OCI-LY1 (cell line): ENCODE data around the gene MBTPS2.

Experiments used
- H2AFZ ChIP-seq: fragments of 200-600 bp; sonication (generic), shearing (Covaris generic); 2 replicates; pipeline ENCODE4 v1.6.0; 2014; ENCODE audit warnings: antibody characterized with exemption, mild to moderate bottlenecking, low read length
- H3F3A ChIP-seq: fragments of 200-600 bp; sonication (generic), shearing (Covaris generic); 2 replicates; pipeline ENCODE4 v1.6.0; 2014; ENCODE audit warnings: mild to moderate bottlenecking, antibody characterized with exemption, low read length, moderate library complexity; ENCODE audit not compliant: insufficient read depth
- H3K27ac ChIP-seq: fragments of 200-600 bp; sonication (generic); 2 replicates; pipeline ENCODE4 v1.5.1; 2014; ENCODE audit warnings: low read length, mixed run types, mild to moderate bottlenecking, low read depth; ENCODE audit not compliant: poor library complexity, severe bottlenecking
- H3K27me3 ChIP-seq: fragments of 200-600 bp; sonication (generic); 2 replicates; pipeline ENCODE4 v1.6.0; 2014; ENCODE audit warnings: antibody characterized with exemption, mild to moderate bottlenecking, low read length, moderate library complexity; ENCODE audit not compliant: insufficient read depth
- H3K36me3 ChIP-seq: fragments of 200-600 bp; sonication (generic); 2 replicates; pipeline ENCODE4 v1.6.1; 2014; ENCODE audit warnings: mild to moderate bottlenecking, antibody characterized with exemption, low read length, moderate library complexity, mixed read lengths; ENCODE audit not compliant: insufficient read depth
- H3K4me1 ChIP-seq: fragments of 200-600 bp; sonication (generic); 2 replicates; pipeline ENCODE4 v1.5.1; 2014; ENCODE audit warnings: mild to moderate bottlenecking, low read length, moderate library complexity; ENCODE audit not compliant: insufficient read depth, severe bottlenecking
- H3K4me2 ChIP-seq: fragments of 200-600 bp; sonication (generic), shearing (Covaris generic); 2 replicates; pipeline ENCODE4 v1.6.1; 2014; ENCODE audit warnings: low read length
- H3K4me3 ChIP-seq: fragments of 200-600 bp; sonication (generic); 2 replicates; pipeline ENCODE4 v1.5.1; 2014; ENCODE audit warnings: low read length, low read depth, mild to moderate bottlenecking, mixed read lengths; ENCODE audit not compliant: poor library complexity, severe bottlenecking
- H3K79me2 ChIP-seq: fragments of 200-600 bp; shearing (Covaris generic); 2 replicates; pipeline ENCODE4 v1.6.1; 2016; ENCODE audit warnings: mixed run types, low read length, mixed read lengths; ENCODE audit not compliant: insufficient read depth
- H3K9ac ChIP-seq: fragments of 200-600 bp; sonication (generic), shearing (Covaris generic); 2 replicates; pipeline ENCODE4 v1.6.1; 2014; ENCODE audit warnings: mild to moderate bottlenecking, low read length, mixed read lengths
- H3K9me2 ChIP-seq: fragments of 200-600 bp; sonication (generic), shearing (Covaris generic); 2 replicates; pipeline ENCODE4 v1.6.1; 2014; ENCODE audit warnings: low read depth, mild to moderate bottlenecking, low read length, mixed read lengths
- H3K9me3 ChIP-seq: fragments of 200-600 bp; shearing (Covaris generic); 2 replicates; pipeline ENCODE4 v1.6.1; 2014; ENCODE audit warnings: low read length, mixed read lengths
- H4K20me1 ChIP-seq: fragments of 200-600 bp; sonication (generic), shearing (Covaris generic); 2 replicates; pipeline ENCODE4 v1.6.0; 2016; ENCODE audit warnings: mild to moderate bottlenecking, low read length; ENCODE audit not compliant: insufficient read depth
- EZH2 ChIP-seq: fragments of 200-600 bp; sonication (generic), shearing (Covaris generic); IDR thresholded peaks from 2 replicates; pipeline ENCODE4 v1.8.0; 2017; ENCODE audit warnings: borderline replicate concordance, mixed run types, mild to moderate bottlenecking, antibody characterized with exemption, low read length, moderate library complexity, mixed read lengths
- TF ChIP-seq, protein P1 (sequence below): fragments of 200-600 bp; sonication (generic), shearing (Covaris generic); IDR thresholded peaks from 2 replicates; pipeline ENCODE4 v1.5.1; 2017; ENCODE audit warnings: mild to moderate bottlenecking, antibody characterized with exemption, low read length, moderate library complexity, mixed read lengths

The MBTPS2 gene

DNA sequence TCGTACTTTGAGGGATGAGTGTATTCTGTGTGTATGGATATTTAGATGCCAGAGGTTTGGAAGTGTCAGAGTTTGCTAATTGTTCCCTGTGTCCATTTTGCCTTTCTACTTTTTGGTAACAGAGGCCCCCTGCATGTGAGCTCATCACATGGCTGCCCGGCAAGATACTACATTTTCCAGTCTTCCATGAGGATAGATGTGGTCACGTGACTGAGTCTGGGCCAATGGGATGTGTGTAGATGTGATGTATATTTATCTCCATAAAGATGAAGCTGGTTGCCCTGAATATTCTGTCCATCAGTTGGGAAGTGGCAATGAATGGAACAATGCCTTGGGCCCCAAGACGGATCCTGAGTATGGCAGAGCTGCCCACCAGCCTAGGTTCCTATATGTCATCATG is 72.1 kb downstream of the MBTPS2 start:
- H3K9me3 ChIP-seq: no peaks in the 10 kb centered on the region
- H3K27ac ChIP-seq: no peak overlapping the region
- no peak overlapping the region for H3K4me3 ChIP-seq
- no peaks in the 10 kb centered on the region for H3K9me2 ChIP-seq
- H4K20me1 ChIP-seq: no peaks in the 10 kb centered on the region
- H3K79me2 ChIP-seq: no peaks in the 10 kb centered on the region
- no peaks in the 10 kb centered on the region for H3K36me3 ChIP-seq
- H3K4me1 ChIP-seq: no peaks in the 10 kb centered on the region
- TF ChIP-seq, protein P1, sequence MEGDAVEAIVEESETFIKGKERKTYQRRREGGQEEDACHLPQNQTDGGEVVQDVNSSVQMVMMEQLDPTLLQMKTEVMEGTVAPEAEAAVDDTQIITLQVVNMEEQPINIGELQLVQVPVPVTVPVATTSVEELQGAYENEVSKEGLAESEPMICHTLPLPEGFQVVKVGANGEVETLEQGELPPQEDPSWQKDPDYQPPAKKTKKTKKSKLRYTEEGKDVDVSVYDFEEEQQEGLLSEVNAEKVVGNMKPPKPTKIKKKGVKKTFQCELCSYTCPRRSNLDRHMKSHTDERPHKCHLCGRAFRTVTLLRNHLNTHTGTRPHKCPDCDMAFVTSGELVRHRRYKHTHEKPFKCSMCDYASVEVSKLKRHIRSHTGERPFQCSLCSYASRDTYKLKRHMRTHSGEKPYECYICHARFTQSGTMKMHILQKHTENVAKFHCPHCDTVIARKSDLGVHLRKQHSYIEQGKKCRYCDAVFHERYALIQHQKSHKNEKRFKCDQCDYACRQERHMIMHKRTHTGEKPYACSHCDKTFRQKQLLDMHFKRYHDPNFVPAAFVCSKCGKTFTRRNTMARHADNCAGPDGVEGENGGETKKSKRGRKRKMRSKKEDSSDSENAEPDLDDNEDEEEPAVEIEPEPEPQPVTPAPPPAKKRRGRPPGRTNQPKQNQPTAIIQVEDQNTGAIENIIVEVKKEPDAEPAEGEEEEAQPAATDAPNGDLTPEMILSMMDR: no peak
- no peak for TF ChIP-seq EZH2
- H3F3A ChIP-seq: no peaks in the 10 kb centered on the region
- no peak overlapping the region for H3K9ac ChIP-seq
- H2AFZ ChIP-seq: no peak overlapping the region
- H3K27me3 ChIP-seq: no peaks in the 10 kb centered on the region
- H3K4me2 ChIP-seq: no peak overlapping the region

DNA sequence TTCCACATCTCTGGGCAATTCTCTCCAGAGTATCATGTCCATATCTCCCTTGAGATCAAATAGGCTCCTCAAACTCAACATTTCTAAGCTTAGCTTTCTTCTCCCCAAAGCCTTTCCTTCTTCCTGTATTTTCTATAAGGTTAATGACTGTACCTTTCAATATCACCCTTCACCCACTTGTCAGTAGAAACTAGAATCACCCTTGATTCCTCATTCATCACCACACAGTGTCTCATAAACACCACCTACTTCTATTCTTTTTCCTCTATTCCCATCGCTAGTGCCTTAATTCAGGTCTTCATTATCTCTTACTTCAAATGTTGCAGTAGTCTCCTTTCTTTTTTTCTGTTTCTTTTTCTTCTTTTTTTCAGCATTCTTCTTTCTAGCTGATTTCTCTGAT is 72.8 kb downstream of the MBTPS2 start:
- Histone ChIP-seq H3K9ac (no peak overlapping the region), H3K36me3 (no peaks in the 10 kb centered on the region), H3K4me2 (no peak overlapping the region), H3K9me2 (no peaks in the 10 kb centered on the region), H2AFZ (no peak overlapping the region), H3K4me1 (no peaks in the 10 kb centered on the region), H3F3A (no peaks in the 10 kb centered on the region), H3K79me2 (no peaks in the 10 kb centered on the region), H3K4me3 (no peak overlapping the region), H3K27me3 (no peaks in the 10 kb centered on the region), H3K27ac (no peak overlapping the region), H3K9me3 (no peaks in the 10 kb centered on the region), H4K20me1 (no peaks in the 10 kb centered on the region)
- TF ChIP-seq EZH2: no peak

DNA sequence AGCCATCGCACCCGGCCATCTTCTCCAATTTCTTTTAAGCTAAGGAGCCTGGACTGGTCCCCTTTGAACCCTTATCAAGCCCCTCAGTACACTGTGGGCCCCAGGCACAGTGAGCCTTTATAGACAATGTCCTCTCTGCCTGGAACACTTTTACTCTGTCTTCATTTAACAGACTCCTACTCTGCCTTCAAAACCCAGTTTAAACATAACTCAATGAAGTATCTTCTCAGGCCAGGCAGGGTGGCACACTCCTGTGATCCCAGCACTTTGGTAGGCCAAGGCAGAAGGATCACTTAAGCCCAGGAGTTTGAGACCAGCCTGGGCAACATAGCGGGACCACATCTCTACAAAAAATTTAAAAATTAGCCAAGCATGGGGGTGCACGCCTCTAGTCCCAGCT is 73.6 kb downstream of the MBTPS2 start:
- Histone ChIP-seq H3K36me3 (no peaks in the 10 kb centered on the region), H2AFZ (no peak overlapping the region), H3K4me3 (no peak overlapping the region), H3K27me3 (no peaks in the 10 kb centered on the region), H3K4me1 (no peaks in the 10 kb centered on the region), H3K9me2 (no peaks in the 10 kb centered on the region), H3K4me2 (no peak overlapping the region), H3K79me2 (no peaks in the 10 kb centered on the region), H3K9me3 (no peaks in the 10 kb centered on the region), H3K9ac (no peak overlapping the region), H4K20me1 (no peaks in the 10 kb centered on the region), H3K27ac (no peak overlapping the region), H3F3A (no peaks in the 10 kb centered on the region)
- TF ChIP-seq EZH2: no peak
- TF ChIP-seq, protein P1: no peak

DNA sequence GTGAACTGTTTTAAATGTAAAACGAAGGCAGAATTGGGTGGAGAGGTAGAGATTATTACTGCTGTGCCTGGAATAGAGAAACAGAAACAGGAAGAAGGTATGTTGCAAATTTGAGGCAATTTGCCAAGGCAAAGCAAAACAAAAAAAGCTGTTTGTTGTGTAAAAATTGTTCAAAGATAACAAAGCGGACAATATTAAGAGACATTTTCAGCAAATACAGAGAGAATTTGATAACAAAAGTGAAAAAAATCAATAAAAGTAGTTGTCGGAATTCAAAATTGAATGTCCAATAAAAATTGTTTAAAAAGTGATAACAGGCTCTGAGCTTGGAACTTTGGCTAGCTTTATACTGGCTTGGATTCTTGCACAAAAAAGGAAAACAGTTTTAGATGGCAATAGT is 86.7 kb downstream of the MBTPS2 start:
- Histone ChIP-seq H3K4me3 (no peak overlapping the region), H3K79me2 (no peaks in the 10 kb centered on the region), H3K4me1 (no peaks in the 10 kb centered on the region), H3K27ac (no peak overlapping the region), H3F3A (no peaks in the 10 kb centered on the region), H3K4me2 (no peak overlapping the region), H3K9me3 (no peaks in the 10 kb centered on the region), H4K20me1 (no peaks in the 10 kb centered on the region), H3K9me2 (no peaks in the 10 kb centered on the region), H3K27me3 (no peaks in the 10 kb centered on the region), H3K36me3 (no peaks in the 10 kb centered on the region), H2AFZ (no peak overlapping the region), H3K9ac (no peak overlapping the region)
- no peak for TF ChIP-seq EZH2
- TF ChIP-seq, protein P1: no peak
